GM19468 (cell line): ENCODE results near the gene PDE4C.

Source experiments
- ATAC-seq: cut with Tn5 transposase; IDR thresholded peaks from one replicate; pipeline ENCODE4 v1.9.1; 2021; ENCODE audit warnings: mild to moderate bottlenecking, moderate library complexity, moderate number of reproducible peaks; ENCODE audit not compliant: unreplicated experiment; ENCODE audit errors: extremely low read depth

Gene PDE4C

DNA sequence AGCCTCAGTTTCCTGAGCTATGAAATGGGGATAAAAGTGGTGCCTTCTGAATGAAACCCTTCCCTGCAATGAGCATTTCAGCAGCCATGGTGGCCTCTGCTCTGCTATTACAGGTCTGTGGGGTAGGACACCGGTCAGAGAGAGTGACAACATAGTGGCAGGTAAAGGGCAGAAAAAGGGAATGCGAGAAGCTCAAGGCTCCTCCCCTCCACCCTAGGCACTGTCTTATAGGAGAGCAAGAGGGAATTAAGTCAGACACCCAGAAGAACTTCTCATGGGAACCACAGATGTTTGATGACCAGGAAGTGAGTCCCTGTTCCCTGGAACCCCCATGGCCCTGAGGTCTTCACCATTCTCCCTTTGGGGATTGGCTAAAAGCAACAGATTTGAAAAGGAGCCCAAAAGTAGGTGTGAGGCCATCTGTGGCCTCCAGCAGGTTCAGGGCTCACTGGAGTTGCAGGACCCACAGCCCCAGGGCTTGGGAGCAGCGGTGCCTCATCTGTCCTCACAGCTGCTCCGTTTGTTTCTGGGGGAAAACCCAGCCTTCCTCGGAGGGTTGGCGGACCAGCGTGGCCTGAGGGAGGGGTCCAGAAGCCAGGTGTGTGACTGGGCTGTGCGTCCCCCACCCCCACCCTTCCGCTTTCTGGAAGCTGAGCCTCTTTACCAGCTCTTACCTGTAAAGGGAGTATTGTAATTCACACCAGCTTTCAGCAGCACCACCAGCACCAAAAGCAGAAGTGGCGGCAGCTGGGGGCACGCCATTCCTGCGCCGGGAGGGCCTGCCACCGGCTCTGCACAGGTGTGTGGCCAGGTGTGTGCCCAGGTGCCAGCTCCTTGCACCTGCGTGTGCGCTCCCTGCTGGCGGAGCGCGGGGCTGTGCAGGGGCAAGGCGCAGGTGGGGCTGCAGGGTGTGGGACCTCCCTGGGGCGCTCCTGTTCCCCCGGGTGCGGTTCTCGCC, 28.6 kb upstream of the PDE4C start:
- no peak for ATAC-seq

DNA sequence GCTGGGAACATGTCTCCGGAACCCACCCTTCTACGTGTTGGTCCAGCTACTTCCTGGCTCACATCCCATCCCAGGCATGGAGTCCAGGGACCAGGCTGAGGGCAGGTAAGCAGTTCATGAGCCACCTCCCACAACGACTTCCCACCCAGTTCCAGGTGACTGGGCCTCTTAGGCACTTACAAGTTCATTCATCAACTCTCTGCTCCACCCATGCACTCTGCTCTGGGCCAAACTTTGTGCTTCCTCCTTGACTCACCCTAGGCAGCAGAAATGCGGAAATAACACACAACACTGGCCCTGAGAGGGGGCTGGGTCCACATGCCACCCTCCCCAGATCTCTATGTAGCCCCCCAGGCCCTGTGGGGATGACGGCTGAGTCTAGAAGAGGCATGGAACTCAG, 27.5 kb upstream of the PDE4C start:
- no peak for ATAC-seq

DNA sequence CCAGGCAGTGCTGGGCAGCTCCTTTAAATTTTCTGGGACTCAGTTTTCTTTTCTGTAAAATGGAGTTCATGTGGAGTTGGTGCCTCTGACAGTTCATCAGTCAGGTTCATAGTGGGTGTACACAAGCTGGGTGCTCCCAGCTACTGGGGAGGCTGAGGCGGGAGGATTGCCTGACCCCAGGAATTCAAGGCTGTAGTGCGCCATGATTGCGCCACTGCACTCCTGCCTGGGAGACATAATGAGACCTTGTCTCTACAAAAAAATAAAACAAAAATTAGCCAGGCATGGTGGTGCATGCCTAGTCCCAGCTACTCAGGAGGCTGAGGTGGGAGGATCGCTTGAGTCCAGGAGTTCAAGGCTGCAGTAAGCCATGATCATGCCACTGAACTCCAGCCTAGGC, 26.9 kb upstream of the PDE4C start:
- ATAC-seq = no peak

DNA sequence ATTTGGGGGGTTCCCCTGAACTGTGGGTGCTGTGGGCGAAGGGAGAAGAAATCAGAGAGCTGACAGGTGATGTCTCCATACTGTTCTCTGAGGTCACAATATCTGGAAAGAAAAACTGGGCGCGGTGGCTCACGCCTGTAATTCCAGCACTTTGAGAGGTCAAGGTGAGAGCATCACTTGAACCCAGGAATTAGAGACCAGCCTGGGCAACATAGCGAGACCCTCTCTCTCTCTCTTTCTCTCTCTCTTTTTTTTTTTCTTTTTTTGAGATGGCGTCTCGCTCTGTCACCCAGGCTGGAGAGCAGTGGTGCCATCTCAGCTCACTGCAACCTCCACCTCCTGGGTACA, 26.1 kb upstream of the PDE4C start:
- no peak for ATAC-seq

DNA sequence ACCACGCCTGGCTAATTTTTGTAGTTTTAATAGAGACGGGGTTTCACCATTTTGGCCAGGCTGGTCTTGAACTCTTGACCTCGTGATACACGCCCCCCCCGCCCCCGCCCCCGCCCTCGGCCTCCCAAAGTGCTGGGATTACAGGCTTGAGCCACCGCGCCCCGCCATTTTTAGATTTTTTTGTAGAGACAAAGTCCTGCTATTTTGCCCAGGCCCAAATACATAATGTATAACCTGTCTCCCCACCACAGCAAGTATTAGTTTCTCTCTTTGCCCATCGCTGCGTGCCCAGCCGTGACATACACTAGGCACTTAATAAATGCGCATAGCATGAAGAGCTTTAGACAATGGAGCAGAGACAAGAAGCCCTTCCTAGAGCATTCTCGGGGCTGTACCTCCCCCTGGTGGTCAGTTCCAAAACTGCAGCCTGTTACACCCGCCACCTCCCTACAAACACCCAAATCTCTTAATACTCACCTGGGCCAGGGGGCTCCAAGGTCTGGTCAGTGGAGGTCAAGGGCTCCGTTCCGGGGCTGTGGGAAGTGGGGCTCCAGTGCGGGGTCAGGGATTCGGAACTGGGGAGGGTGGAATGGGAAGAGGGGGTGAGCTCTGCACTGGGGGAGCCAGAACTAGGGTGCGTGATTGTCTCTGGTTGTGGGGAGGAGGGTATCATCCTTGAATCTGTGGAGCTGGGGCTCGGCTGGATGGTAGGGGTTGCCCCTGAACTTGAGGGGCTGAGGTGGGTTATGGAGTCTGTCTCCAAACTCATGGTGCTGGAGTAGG, 25.5 kb upstream of the PDE4C start:
- no peak for ATAC-seq

- no peak for ATAC-seq
Observed at GRCh38 chr19:18249834-18250233, 23.6 kb upstream of the PDE4C start.

- no peak for ATAC-seq
Observed at GRCh38 chr19:18245297-18245696, 19.1 kb upstream of the PDE4C start.

DNA sequence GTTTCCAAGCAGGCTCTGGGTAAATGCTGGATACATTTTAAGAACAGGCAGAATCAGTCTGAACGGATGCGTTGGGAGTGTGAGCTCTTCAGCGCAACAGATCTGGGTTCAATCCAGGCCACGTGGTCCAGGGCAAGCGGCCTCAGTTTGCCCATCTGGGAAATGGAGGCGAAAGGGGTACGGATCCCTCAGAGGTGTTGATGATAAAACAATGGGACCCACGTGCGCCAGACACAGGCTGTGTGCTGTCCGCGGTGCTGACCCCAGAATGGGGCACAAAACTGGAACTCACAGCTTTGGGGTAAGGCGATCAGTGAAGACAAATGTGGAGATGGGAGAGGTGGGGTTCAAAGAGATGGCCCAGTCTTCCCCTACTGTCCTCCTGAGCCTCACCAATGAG, 13.1 kb upstream of the PDE4C start:
- no peak for ATAC-seq

GRCh38 chr19:18234194-18234593, 8.0 kb upstream of the PDE4C start:
- ATAC-seq = no peak

GRCh38 chr19:18233224-18233825, 7.1 kb upstream of the PDE4C start:
- ATAC-seq = no peak

DNA sequence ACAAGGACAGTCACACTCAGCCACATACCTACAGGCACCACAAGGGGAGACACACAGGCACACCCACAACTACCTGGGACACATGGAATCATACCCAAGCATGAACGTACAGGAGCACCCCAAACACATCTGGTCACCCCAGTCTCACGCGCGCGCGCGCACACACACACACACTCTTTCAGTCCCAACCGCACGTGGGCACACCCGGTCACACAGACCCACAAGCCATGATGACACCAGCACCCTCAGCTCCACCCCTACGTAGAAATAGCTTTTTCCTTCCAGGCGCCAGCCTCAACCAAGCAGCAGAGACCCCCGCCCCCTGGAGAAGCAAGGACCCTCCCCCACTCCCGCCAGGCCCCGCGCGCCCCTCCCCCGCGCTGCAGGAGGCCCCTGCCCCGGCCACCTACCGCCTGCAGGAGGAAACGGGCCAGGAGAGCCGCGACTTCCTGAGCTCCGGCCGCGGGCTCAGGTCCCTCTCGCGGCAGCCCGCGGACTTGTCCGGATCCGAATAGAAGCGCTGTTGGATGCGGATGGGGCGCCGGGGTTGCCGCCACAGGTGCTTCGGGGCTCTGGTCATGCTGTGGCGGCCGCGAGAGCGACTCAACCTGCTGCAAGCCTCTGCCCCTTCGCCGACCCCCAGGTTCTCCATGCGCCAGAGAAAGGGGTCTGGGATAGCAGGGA, 6.4 kb upstream of the PDE4C start:
- no peak for ATAC-seq

GRCh38 chr19:18231775-18232174, 5.5 kb upstream of the PDE4C start:
- ATAC-seq = no peak

DNA sequence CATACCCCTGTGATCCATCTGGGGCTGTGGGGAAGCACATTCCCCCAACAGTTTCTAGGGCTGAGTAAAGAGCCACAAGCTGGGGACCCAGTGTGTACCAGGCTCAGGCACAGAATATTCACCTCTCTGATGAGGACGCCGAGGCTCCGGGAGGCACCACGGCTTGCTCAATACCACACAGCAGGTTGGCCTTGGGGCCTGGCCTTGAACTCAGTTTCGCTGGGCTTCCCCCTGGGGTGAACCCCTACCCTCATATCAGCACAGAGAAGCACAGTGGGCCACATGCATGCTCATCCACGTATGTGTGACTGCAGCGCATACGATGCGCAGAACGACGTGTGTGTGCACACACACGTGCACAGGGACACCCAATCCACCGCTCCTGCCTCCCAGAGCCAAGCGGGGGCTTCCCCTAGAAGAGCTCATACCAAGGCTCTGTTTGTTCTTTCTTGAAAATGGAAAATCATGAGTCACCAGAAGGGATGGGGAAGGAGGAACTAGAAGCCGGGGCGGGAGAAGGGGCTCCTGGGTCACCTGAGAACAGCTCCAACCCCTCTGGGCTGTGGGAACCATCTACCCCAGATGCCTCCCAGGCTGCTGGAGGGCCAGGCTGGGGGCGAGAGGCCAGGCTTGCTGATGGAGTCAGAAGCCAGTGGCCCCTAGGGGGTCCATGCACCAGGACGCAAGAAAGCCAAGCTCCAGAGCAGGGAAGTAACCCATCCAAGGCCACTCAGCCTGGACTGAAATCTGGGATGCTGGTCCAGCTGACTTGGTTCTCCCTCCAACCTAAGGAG, 4.9 kb upstream of the PDE4C start:
- ATAC-seq = no peak

- no peak for ATAC-seq
Observed at GRCh38 chr19:18229915-18230314, 3.7 kb upstream of the PDE4C start.

- ATAC-seq = no peak
Observed at GRCh38 chr19:18229474-18229873, 3.2 kb upstream of the PDE4C start.

DNA sequence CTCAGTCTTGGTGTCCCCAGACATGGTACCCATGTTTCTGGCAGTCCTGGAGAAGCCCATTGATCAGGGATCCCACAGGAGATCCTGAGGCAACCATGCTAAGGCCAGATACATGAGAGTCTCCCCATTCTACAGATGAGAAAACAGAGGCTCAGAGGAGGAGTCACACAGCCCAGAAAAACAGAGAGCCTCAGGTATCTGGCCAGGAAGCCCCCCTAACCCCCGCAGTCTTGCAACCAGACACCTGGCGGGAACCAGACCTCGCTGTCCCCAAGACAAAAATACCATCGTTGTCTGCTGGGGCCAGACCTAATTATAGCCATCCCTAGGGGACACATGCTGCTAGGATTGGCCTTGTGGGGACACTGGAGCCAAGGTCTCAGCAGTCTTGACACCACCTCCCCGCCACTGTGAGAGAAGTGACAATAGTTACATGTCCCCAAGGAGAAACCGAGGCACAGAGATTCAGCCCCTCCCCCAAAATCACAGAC, 1.6 kb upstream of the PDE4C start:
- ATAC-seq = no peak

GRCh38 chr19:18226956-18227780, 930 bp upstream of the PDE4C start:
- ATAC-seq = no peak

GRCh38 chr19:18225355-18225701, 910 bp downstream of the PDE4C start:
- ATAC-seq = no peak
